Thyroid gland (tissue), 4 donors: ENCODE results near the gene COL12A1.

Experiments
- CTCF ChIP-seq, 6 experiments: fragments of 200-600 bp in 3 of 6; fragments of 450-650 bp in 3 of 6; sonication (generic) in 3 of 6; IDR thresholded peaks; one replicate each; pipeline ENCODE4 v1.5.1; 2016 to 2019; ENCODE audit warnings: antibody characterized with exemption in 6 of 6, mild to moderate bottlenecking in 2 of 6, inconsistent platforms in 1 of 6, moderate library complexity in 1 of 6
- POLR2A ChIP-seq, 2 donors: fragments of 450-650 bp; IDR thresholded peaks; one replicate each; pipeline ENCODE4 v1.6.1; 2017; ENCODE audit warnings: antibody characterized with exemption in 2 of 2, mild to moderate bottlenecking in 2 of 2, moderate library complexity in 1 of 2

- TF ChIP-seq CTCF (IDR thresholded peaks at IDR 0.05) (peak; percentile 38 to 79 (median 68)), POLR2A (IDR thresholded peaks at IDR 0.05) (no peak)
Observed at GRCh38 chr6:75210885-75211739, 5.3 kb upstream of the COL12A1 start.
